Middle frontal gyrus (tissue), 1 donor: ENCODE data around the gene ITGBL1.

Experiments used
- DNase-seq: peaks from one replicate; pipeline ENCODE4 v3.0.0-alpha.2; 2015; ENCODE audit warnings: low spot score; ENCODE audit errors: extremely low spot score

The ITGBL1 gene

GRCh38 chr13:101624981-101625380 is 172.5 kb downstream of the ITGBL1 start:
- DNase-seq: no peak

- DNase-seq: no peak
Observed at GRCh38 chr13:101626925-101627555, 174.6 kb downstream of the ITGBL1 start.

DNA sequence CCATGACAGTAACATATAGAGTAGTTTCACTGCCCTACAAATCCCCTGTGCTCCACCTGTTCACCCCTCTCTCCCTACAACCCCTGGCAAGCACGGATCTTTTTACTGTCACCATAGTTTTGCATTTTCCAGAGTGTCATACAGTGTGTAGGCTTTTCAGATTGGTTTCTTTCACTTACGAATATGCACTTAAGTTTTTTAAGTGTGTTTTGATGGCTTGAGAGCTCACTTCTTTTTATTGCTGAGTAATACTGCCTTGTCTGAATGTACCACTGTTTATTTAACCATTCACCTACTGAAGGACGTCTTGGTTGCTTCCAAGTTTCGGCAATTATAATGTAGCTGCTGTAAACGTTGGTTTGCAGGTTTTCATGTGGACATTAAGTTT is 175.1 kb downstream of the ITGBL1 start:
- DNase-seq: no peak

GRCh38 chr13:101628900-101629299 is 176.4 kb downstream of the ITGBL1 start:
- no peak for DNase-seq

DNA sequence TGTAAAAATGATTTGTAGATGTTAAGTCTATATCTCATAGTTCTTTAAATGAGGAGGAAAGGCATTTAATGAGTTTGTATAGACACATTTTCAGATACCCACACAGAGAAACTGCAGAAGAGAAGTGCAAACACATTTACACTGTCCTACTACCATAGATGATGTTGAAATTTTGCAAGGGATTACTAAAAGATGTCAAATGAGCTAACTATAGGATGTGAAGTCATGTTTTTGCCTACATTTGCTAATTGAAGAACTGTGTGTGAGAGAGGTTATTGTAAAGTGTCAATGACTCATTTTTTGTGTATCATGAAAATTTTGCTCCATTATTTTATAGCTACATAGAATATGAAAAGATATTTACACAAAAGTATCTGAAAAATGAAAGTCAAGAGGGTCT is 178.9 kb downstream of the ITGBL1 start:
- DNase-seq: no peak

- DNase-seq: no peak
Observed at GRCh38 chr13:101634142-101634541, 181.7 kb downstream of the ITGBL1 start.

GRCh38 chr13:101639711-101640110 is 187.2 kb downstream of the ITGBL1 start:
- no peak for DNase-seq

DNA sequence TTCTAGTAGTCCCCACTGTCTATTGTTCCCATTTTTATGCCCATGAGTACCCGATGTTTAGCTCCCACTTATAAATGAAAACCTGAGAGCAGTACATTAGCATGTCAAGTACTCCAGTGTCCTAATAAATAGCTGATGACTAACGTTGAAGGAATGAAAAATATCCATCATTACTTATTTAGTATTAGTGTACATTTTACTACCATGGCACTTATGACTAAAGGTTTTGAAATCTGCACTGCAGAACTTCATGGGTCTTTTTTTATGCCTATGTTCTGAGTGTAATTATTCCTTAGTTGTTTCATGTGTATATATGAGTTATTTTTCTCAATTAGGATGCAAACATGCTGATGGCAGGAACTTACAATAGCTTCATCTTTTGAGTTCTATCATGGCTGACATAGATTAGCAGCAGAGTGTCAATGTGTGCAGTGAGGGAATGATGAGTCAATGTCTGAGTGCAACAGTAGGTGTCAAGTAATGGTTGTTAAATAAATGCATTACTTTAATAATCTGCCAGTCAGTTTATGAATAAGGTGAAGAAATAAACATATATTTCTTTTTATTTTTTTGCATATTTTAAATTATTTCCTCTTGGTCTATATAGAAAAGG is 188.4 kb downstream of the ITGBL1 start:
- no peak for DNase-seq

DNA sequence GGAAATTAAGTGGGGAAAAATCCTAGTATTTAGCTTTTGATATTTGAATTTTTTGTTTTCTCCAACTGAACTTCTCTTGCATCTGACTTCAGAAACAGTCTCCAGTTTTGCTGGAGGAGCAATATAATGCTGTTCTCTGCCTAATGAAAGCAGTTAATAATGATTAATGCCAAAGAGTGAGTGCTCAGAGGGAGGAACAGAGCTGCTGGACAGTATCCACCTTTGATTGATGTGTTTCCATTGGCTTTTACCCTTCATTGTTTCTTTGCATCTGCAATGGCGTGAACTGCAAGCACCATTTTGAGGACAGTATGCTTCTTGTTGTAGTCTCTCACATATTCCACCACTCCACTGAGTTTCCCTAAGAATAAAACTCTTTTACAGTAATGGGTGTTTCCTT is 193.4 kb downstream of the ITGBL1 start:
- DNase-seq: no peak

DNA sequence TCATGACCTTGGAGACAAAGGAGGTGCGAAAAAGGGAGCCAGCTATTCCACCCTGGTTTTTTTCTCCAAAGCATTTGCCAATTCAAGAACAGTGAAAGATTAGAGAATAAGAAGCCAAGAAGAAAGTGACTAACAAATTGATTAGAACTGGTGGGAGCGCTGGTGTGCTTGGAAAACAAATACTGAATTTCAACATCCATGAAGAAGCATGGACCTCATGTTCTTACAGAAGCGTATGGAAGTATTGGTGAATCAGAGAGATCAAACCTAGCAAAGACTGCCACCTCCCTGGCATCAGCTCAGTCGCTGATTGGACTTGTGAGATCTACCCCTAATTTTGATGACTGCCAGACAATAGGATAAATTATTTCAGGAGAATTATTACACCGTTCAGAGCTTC is 195.3 kb downstream of the ITGBL1 start:
- DNase-seq: no peak

DNA sequence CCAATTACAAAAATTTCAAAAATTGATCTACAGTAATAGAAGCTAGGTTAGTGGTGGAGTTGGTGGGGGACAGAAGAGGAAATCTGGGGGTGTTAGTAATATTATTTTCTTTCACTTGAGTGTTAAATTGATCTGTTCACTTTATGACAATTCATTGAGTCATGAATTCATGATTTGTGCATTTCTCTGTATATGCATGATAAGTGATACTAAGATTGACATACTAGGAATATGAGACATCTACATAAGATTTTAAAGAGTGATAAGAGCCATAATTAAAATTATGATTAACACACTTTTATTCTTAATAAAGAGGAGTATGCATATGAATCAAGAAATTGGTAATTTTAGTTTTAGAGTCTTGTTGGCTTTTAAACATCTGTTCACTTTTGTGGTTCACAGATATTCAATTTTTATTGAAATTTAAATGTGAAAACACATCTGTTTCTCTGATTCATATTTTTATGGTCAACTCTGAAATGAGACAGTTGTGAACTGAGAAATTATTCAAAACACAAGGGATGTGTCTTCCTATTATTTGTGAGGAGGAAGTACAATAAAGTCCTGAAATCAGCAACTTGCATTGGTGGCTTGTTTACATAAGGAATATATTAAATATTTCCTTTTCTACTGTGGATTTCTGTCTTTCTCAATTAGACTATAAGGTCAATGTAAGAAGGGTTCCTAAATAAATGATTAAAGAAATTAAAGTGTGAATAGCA is 196.5 kb downstream of the ITGBL1 start:
- no peak for DNase-seq

DNA sequence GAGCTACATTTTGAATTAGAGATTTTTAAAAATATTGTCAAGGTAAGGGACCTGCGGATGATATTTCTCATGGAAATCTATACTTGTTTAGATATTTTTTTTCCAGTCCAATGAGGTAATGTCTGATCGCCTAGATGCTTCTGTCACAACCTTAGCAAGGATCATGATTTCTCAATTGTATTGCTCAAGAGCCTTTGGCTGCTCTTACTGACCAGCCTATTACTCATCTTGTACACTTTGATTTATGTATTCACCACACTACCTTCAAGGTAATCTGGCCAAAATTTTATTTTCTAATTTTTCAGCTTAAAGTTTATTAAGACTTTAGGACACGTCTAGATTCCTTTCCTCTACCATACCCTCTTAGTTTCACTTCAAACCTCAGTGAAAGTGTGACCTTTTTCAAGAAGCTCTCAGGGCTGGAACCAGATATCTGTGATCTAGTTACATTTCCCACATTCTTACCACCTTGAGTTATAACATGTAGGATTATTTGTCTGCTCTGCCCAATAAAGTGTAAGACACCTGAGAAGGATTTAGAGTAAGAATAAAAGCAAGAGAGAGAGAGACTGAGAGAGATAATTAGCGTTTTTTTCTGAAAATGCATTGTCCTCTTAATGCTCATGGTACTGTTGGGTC is 197.1 kb downstream of the ITGBL1 start:
- DNase-seq: no peak

- no peak for DNase-seq
Observed at GRCh38 chr13:101654883-101655282, 202.4 kb downstream of the ITGBL1 start.

- DNase-seq: no peak
Observed at GRCh38 chr13:101655435-101655834, 203.0 kb downstream of the ITGBL1 start.

DNA sequence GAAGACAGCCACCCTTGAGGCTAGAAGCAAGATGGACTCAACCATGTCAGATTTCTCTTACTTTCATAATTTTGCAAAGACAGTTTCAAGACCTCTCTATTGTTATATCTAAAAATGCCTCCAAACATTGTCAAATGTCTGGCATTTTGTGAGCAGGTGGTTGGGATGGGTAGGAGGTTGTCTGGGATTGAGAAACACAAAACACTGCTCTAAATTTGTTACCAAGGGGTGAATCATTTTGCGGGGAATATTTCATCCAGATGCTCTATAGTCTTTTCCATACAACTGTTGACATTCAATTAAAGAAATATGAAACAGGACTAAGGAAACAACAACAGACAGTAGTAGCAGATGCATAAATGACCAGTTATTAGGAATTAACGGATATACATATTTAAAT is 208.2 kb downstream of the ITGBL1 start:
- no peak for DNase-seq

DNA sequence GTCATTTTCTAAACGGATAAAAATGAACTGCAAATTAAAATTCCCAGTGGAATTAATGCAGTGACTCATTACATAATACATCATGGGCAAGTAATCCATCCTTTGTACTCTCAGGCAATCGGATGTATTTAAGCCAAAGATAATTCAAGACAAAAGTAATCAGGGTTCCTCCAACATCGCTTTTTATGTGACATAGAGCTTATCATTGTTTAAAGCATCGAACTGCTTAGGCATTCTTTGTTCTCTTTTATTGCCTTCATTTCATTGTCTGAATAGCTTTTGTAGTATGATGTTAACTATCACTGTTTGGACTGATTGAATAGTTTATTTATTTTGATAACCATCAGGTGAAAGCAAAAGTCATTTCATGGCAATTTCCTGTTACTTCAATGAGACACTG is 209.4 kb downstream of the ITGBL1 start:
- no peak for DNase-seq

DNA sequence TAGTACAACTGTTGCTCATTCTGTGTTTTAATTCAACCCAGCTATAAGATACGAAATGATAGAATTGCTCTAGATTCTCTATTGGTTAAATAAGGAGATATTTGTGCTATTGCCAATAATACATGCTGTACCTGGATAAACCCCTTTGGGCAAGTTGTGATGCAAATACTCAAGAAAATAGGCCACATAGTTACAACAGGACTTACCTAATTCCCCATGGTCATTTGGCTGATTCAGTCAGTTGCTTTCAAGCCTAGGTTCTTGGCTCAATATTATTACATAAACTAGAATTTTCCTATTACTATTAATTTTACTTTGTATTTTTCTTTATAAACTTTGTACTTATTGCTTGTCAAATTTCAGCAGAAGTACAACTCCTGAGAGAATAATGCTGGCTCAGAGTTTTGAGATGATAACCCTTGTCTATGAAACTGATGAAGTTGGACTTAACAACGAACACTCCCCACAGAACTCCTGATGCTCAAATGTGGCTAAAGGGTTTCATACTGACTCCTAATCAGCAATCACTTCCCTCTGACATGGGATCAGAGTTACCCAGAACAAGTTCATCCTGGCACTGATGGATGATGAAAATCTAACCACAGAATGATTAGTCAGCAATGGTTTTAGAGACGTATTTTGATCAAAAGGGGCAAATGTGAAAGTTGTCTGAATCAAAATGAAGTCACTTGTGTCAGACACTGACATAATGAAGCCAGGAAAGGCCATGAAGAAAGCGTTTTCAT is 221.1 kb downstream of the ITGBL1 start:
- DNase-seq: no peak

DNA sequence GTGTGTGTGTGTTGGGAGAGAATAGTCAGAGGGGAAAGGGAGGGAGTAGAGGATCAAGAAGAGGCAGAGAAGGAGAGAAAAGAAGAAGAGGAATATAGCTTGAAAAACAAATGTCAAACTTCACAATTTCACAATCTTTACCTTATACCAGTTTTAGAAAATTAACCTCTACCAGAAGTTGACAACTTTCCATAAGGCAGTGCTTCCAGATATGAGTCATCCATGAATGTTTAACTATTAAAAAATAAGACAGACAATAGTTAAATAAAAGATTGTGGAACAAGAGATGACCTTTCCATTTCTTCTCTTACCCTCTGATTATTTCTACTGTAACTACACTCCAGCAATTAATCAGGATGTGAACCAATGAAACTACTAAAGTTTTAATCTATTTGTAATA is 229.4 kb downstream of the ITGBL1 start:
- DNase-seq: no peak

- no peak for DNase-seq
Observed at GRCh38 chr13:101686003-101686402, 233.5 kb downstream of the ITGBL1 start.

DNA sequence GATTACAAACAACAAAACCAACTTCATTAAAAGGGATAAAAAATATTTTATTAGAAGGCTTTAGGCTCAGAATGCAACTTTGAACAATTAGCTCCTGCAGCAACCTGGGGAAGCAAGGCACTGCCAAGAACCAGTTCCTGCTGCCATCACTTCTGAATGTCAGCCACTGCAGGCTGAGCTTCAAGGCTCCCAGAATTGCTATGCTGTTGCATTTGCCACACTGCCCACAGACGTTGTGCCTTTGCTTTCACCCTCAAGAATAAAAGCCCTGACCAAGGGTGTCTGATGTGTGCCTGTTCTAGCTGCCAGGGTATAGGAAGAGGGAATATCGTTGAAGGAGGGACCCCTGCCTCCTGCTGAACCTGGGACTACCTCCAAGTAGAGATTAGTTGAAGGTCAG is 238.4 kb downstream of the ITGBL1 start:
- no peak for DNase-seq

DNA sequence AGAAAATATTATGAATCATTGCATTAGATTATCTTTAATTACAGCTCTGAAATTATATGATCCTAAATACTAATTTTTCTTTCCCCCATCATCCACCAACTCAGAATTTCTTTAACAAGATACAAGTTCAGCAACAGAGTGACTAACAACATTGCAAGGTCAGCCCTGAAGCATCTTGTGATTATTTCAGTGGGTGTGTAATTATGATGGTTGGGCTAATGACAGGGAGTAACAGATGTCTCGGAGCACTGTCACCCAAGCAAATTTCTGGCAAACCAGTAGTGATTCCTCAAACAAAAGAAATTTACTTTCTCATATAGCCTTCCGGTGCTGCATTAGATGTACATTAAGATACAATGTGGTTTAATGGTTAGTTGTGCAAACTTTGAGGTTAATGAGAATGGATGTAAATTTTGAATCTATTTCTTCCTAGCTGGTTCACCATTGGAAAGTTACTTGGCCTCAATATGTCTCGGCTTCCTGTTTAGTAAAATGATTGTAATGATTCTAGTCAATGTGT is 238.9 kb downstream of the ITGBL1 start:
- no peak for DNase-seq
